ENCODE data around the gene REV3L. TPM values are rescaled to one million over a fixed set of nuclear protein-coding genes. Genes with fewer than 3 reads are reported as not detected.

Gene REV3L
- total RNA-seq, 1 donor from 2014 or later = 66.0 TPM

DNA sequence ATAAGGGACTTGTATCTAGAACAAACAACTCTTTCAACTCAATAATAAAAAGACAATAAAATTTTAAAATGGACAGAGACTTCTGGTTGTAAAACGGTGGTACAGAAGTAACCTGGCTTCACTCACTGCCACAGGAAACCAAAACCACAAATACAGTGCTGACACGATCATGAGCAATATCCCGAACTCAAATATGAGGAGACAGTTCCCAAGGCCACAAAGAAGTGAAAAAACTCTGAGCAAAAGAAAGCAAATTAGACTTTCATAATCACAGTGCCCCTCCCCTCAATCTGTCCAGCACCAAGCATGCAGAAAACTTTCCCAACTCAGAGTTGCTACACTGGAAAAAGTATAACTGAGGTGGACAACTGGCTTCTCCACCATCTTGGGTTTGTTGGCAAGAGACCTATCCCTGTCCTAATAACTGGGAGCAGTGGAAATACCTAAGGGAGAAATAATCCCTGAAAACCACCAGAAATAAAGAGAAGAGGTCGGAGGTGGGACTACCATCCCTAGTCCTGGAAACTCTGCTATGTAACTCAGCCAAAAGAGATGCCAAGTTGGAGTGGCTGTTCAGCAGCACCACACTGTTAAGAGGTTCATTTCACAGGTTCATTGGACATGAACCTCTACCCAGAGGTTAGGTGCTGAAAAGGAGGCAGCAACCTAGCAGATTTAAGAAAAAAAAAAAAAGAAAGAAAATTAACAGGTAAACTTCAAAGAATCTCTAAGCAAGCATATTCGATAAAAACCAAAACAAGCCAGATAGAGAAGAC lies 55.5 kb downstream of the REV3L start:
- DNase-seq (ENCODE audit: low spot score) = no peak

- DNase-seq (ENCODE audit: low spot score) = peak; percentile 36
These were observed 58.8 kb downstream of the REV3L start for GRCh38 chr6:111423960-111424846.

- no peak for DNase-seq (ENCODE audit: low spot score)
These were observed 59.9 kb downstream of the REV3L start for GRCh38 chr6:111423055-111423633.

DNA sequence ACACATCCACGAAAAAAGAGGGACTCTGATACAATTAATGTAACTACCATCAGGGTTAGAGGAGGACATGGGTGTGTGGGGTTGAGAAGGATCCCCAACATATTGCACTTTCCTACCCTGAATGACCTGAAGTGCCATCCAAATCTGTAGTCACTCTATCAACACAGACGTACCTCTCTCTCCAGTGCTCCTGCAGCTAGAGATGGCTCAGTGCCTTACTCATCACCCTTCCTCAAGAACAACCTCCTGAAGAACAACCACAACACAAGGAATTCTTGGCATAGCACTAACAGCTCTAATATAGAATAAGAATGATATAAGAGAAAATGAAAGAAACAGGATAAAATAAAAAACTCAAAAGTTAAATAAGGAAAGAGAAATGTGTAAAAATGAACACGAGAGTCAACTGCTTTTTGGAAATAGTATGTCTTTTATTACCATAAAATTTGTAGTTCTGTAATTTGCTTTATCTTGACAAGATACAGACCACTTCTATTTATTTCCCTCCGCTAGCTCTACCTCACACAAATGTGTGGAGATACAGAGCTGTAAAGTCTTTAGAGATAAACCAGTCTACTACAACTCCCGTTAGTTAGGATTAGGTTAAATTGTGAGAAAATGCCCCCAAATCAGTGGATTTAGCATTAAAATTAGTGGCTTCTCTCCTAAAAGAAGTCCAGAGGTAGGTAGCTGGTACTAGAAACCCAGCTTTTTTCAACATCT lies 63.9 kb downstream of the REV3L start:
- peak; percentile 58 for DNase-seq (ENCODE audit: low spot score)

DNA sequence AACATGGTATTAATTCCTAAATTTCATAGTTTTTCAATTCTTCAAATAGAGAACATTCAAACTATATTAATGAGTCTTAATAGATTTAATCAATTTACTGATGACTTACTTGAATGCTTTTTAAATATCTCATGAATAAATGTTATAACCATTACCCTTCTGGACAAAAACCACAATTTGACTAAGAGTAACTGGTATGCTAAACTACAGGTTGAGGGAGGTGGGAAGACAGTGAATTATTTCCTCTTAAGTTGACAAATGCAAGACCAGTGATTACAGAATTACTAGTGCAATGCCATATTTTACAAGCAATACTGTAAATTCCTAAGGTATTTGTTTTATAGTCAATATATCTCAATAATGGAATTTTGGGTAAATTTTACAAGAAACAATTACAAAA lies 65.1 kb downstream of the REV3L start:
- no peak for DNase-seq (ENCODE audit: low spot score)

- DNase-seq (ENCODE audit: low spot score) = no peak
These were observed 65.8 kb downstream of the REV3L start for GRCh38 chr6:111417181-111417585.

GRCh38 chr6:111416529-111416928 lies 66.5 kb downstream of the REV3L start:
- DNase-seq (ENCODE audit: low spot score) = no peak

GRCh38 chr6:111414373-111414772 lies 68.6 kb downstream of the REV3L start:
- no peak for DNase-seq (ENCODE audit: low spot score)

DNA sequence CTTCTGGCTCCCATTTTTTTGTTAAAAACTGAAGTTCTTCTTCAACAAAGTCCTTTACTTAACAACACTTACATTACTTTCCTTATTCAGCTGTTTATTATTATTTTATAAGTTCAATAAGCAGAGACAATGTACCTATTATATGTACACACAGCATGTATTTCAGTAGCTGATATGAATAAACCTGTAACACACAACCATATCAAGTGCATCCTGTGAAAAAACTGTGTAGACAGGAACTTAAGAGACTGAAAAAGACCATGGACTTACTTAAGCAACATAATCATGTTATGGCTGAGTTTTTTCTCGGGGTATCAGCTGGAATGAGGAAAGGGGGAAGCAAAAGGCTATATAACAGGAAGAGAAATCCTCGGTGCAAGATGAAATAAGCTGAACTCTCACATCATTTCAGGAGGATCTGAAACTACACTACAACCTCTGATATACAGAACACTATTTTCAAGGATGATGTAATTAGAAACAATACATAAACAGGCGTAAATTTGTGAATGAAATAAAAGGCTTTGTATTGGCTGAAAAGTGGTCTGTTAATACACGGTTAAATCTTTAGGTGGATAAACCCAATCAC lies 70.9 kb downstream of the REV3L start:
- DNase-seq (ENCODE audit: low spot score) = peak; percentile 20

- DNase-seq (ENCODE audit: low spot score) = peak; percentile 35
These were observed 72.0 kb downstream of the REV3L start for GRCh38 chr6:111411046-111411445.

- peak; percentile 7 for DNase-seq (ENCODE audit: low spot score)
These were observed 72.6 kb downstream of the REV3L start for GRCh38 chr6:111410371-111410770.

GRCh38 chr6:111409430-111409829 lies 73.6 kb downstream of the REV3L start:
- no peak for DNase-seq (ENCODE audit: low spot score)

DNA sequence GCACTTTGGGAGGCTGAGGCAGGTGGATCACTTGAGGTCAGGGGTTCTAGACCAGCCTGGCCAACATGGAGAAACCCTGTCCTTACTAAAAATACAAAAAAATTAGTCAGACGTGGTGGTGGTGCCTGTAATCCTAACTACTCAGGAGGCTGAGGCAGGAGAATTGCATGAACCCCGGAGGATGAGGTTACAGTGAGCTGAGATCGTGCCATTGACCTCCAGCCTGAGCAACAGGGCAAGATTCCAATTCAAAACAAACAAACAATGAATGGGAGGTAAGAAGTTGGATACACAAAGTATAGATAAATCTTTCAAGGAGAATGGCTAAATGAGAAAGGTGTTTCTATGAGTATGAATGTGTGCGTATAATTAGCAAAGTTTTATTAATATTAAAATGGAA lies 75.3 kb downstream of the REV3L start:
- DNase-seq (ENCODE audit: low spot score) = no peak

GRCh38 chr6:111406200-111406721 lies 76.8 kb downstream of the REV3L start:
- peak; percentile 45 for DNase-seq (ENCODE audit: low spot score)

- DNase-seq (ENCODE audit: low spot score) = no peak
These were observed 79.6 kb downstream of the REV3L start for GRCh38 chr6:111403388-111403787.

DNA sequence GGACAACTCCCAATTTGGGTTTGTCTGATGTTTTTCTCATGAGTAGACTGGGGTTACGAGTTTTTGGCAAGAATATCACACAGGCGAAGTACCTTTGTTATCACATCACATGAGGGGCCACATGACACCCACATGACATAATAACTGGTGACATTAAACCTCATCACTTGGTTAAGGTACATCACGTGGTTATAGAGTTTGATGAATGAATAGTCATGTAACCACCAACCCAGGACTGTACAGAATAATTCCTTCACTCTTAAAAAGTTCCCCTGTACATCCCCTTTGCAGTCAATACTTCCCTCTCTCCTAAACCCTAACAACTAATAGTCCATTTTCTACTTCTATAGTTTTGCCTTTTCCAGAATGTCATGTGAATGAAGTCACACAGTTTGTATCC lies 83.4 kb downstream of the REV3L start:
- no peak for DNase-seq (ENCODE audit: low spot score)

GRCh38 chr6:111388681-111389080 lies 94.3 kb downstream of the REV3L start:
- DNase-seq (ENCODE audit: low spot score) = no peak

DNA sequence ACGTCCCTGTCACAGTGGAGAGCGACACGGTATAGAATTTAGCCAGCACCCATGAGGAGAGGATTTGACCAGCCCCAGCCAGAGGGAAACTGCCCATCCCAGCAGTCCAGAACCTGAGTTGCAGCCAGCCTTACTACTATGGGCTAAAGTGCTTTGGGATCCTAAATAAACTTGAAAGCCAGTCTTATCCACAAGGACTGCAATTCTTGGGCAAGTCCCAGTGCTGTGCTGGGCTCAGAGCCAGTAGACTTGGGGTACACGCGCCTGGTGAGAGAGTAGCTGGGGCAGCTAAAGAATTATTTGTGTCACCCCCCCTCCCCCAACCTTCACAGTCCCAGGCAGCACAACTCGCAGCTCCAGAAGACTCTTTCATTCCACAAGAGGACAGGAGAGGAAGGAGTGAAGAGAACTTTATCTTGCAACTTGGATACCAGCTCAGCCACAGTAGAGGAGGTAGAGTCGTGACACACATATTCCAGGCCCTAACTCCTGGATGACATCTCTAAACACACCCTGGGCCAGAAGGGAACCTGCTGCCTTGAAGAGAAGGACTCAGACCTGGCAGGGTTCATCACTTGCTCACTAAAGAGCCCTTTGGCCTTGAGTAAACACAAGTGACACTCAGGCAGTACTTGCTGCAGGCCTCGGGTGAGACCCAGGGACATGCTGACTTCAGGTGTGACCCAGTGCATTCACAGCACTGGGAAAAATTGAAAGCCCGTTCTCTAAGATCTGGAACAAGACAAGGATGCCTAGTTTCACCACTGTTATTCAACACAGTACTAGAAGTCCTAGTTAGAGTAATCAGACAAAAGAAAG lies 100.3 kb downstream of the REV3L start:
- DNase-seq (ENCODE audit: low spot score) = no peak

DNA sequence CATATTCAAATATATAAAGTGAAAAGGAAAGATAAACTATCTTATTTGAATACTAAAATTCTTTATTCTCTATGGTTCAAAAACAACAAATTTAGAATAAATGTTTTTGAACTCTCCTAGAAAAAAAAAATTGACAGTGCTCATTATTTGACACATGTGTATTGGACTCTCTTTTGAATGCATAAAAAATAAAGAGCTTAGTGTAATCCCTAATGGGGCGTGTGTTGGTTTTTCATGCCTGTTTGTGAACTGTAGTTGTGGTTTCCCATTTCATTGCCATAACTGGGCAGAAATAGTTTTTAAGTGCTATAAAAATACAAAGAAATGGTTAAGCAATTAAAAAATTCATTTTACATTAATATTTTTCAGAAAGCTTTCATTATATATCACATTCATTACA lies 101.3 kb downstream of the REV3L start:
- DNase-seq (ENCODE audit: low spot score) = no peak

GRCh38 chr6:111381123-111381522 lies 101.9 kb downstream of the REV3L start:
- no peak for DNase-seq (ENCODE audit: low spot score)
